ENCODE data around the gene JRKL. TPM values are rescaled to one million over a fixed set of nuclear protein-coding genes. Genes with fewer than 3 reads are reported as not detected.
"Not testable (repeated sequence)": the region's sequence is repeated elsewhere in the genome, so short reads cannot be mapped to it uniquely, and the experiment has no call there.

JRKL gene
- total RNA-seq, 1 donor from 2014 or later: 12.2 TPM

DNA sequence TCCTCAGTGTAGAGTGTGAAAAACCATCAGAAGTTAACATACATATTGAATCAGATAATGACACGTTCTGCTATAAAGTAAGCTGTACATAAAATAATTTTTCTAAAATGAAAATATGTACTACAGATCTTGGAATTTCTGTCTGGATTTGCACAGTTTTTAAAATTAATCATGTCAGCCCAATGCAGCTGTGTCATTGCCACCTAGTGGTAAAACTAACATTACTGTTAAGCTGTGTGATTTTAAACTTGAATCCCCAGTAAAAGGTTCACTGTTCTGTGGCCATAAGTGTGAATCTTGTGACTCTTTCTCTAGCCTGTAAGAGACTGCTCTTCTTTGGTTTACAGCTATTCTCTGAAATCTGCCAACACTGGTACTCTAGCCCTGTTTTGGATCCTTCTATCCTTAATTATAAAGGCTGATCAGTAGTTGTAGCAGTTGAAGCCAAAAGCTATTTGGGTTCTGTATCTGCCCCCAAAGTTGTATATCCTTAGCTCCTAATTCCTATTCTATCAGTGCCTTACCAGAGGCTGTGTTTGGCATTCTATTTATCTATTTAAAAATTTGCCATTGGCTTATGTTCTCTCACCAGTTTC is 4.0 kb downstream of the JRKL start:
- no peak for DNase-seq (ENCODE audit: low spot score)

DNA sequence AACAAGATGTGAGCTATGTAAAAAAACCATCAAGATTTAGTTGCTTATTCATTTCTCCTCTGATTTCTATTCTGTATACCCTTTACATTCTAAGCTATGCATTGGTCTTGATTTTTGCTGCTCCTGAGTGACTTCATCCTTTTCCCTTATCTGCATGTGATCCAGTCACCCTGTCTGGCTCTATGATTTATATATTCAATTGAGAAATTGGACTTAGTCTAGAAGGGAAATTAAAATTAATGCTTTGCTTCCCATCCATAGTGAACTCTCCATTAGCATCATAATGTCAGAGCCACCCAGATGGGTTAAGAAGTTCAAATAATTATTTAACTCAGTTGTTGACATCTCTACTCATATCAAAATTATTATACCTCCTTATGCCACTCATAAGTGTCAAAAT is 5.0 kb downstream of the JRKL start:
- no peak for DNase-seq (ENCODE audit: low spot score)

DNA sequence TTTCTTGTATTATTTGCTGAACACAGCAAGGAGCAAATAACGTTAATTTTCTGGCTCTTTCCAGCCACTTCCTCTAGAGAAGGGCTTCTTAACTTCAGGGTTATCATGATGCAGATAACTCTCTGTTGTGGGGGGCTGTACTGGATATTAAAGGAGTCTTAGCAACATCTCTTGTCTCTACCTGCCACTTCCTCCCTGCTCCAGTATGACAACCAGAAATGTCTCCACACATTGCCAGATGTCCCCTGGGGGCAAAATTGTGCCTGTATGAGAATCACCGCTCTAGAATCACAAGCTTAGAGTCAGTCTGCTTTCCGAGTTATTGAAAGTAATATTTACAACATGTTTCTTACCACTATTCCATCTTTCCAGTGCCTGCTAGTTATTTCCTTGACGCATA is 6.8 kb downstream of the JRKL start:
- DNase-seq (ENCODE audit: low spot score): no peak

DNA sequence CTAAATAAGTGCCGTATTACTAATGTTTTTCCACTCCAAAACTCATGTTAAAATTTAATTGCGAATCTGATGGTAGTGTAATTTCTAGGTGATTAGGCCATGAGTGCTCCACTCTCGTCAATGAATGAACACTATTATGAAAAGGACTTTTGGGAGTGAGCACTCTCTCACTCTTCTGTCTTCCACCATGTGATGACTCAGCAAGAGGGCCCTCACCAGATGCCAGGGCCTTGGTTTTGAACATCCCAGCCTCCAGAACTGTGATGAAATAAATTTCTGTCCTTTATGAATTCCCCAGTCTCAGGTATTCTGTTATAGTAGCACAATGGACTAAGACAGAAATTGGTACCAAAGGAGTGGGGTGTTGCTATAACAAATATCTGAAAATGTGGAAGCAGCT is 8.1 kb downstream of the JRKL start:
- no peak for DNase-seq (ENCODE audit: low spot score)

DNA sequence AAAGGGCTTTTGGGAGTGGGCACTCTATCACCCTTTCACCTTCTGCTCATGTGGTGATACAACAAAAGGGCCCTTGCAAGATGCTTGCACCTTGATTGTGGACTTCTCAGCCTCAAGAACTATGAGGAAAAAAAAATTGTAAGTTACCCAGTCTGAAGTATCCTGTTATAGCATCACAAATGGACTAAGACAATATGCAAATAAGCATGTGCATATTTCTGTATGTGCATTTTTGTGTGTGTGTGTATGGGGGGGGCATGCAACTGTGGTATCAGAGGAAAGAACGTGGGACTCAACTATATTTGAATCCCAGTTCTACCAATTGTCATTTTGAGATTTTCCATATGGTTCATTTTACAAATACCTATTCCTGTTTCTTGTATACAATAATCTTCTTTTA is 10.9 kb downstream of the JRKL start:
- DNase-seq (ENCODE audit: low spot score): no peak

DNA sequence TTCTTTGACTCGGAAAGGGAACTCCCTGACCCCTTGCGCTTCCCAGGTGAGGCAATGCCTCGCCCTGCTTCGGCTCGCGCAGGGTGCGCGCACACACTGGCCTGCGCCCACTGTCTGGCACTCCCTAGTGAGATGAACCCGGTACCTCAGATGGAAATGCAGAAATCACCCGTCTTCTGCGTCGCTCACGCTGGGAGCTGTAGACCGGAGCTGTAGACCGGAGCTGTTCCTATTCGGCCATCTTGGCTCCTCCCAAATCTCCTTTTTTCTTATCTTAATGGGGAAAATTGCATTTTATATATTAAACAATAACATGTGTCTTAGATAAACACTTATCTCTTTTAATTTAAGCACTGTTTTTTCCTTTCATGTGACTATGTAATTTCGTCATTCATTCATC is 21.6 kb downstream of the JRKL start:
- not testable (repeated sequence) for DNase-seq (ENCODE audit: low spot score)

DNA sequence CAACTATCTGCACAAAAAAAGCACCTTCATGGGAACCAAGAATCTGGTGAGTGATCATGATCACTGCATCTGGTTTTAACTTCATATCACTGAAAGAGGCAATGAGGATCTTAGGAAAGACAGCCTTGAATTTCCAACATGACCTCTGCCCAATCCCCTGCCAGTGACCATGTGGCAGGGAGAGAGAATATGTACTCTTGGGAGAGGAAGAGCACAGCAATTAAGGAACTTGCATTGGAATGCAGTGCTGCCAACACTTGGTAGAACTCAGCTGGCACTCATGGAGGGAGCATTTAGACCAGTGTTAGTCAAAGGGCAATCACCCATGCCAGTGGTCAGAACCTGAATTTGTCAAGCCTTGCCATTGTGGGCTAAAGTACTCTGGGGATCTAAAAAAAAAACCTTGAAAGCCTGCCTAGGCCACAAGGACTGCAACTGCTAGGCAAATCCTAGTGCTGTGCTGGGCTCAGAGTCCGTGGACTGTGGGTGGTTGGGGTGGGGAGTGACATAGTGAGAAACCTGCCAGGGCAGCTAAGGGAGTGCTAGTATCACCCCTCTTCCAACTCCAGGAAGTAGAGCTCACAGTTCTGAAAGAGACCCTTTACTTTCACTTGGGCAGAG is 23.1 kb downstream of the JRKL start:
- DNase-seq (ENCODE audit: low spot score): no peak

DNA sequence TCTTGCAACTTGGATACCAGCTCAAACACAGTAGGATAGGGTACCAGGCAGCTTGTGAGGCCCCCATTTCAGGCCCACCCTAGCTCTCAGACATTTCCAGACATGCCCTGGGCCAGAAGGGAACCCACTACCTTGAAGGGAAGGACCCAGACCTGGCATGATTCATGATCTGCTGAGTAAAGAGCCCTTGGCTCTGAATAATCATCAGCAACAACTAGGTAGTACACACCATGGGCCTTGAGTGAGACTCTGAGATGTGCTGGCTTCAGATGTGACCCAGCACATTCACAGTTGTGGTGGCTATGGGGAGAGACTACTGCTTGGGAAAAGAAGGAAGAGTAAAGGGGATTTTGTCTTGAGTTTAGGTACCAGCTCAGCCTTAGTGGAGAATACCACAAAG is 23.6 kb downstream of the JRKL start:
- no peak for DNase-seq (ENCODE audit: low spot score)

DNA sequence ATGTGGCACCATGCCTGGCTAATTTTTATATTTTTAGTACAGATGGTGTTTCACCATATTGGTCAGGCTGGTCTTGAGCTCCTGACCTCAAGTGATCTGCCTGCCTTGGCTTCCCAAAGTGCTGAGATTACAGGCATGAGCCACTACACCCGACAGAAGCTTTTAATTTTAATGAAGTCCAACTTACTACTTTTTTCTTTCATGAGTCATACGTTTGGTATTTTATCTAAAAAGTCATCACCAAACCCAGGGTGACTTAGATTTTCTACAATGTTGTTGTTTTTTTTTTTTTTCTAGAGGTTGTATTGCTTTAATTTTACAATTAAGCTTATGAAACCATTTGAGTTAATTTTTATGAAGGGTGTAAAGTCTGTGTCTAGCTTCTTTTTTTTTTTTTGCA is 34.9 kb downstream of the JRKL start:
- no peak for DNase-seq (ENCODE audit: low spot score)

DNA sequence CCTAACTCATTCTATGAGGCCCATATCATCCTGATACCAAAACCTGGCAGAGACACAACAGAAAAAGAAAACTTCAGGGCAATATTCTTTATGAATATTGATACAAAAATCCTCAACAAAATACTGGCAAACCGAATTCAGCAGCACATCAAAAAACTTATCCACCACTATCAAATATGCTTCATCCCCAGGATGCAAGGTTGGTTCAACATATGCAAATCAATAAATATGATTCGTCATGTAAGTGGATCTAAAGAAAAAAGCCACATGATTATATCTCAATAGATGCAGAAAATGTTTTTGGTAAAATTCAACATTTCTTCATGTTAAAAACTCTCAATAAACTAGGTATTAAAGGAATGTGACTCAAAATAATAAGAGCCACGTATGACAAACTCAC is 40.9 kb downstream of the JRKL start:
- DNase-seq (ENCODE audit: low spot score): no peak

DNA sequence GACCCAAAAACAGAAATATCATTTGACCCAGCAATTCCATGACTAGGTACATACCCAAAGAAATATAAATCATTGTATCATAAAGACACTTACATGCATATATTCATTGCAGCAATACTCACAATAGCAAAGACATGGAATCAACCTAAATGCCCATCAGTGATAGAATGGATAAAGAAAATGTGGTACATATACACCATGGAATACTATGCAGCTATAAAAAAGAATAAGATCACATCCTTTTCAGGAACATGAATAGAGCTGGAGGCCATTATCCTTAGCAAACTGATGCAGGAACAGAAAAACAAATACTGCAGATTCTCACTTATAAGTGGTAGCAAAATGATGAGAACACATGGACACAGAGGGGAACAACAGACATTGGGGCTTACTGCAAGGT is 42.8 kb downstream of the JRKL start:
- DNase-seq (ENCODE audit: low spot score): not testable (repeated sequence)

Other genes starting within 250 kb of the JRKL start
- gene MAML2, start 46.8 kb upstream of the JRKL start, total RNA-seq: 35.8 TPM
- gene CCDC82, start 101 bp upstream of the JRKL start, total RNA-seq: 31.8 TPM